PC-3 (cell line): ENCODE results near the gene IPCEF1. TPM values are rescaled to one million over a fixed set of nuclear protein-coding genes. Genes with fewer than 3 reads are reported as not detected.

Experiments
- ATAC-seq: fragments of 200-7000 bp; cut with Tn5 transposase; 2 replicates; pipeline ENCODE4 v1.9.1; 2020; ENCODE audit warnings: mild to moderate bottlenecking, moderate library complexity
- BruUV-seq: library from RNA; stranded (reverse); fragments of 400-500 nt; replicated peaks from 2 replicates; lab custom pipeline; 2021; lab: Mats Ljungman, UMichigan
- CTCF ChIA-PET: fragments of 300-600 bp; sonication (Branson Sonifier 250); formaldehyde crosslinking; loops from one replicate; lab custom pipeline; 2022; ENCODE audit warnings: antibody characterized with exemption; lab: Charles Lee
- POLR2A ChIA-PET: fragments of 300-600 bp; sonication (Branson Sonifier 250); formaldehyde crosslinking; loops from one replicate; lab custom pipeline; 2022; ENCODE audit warnings: antibody characterized with exemption; ENCODE audit not compliant: unreplicated experiment; lab: Charles Lee
- DNase-seq: peaks from one replicate; pipeline ENCODE4 v3.0.0-alpha.2; 2015
- H2AFZ ChIP-seq: fragments of 300-600 bp; sonication (generic); 2 replicates; pipeline ENCODE4 v1.6.0; 2016; ENCODE audit warnings: antibody characterized with exemption, low read length
- H3F3A ChIP-seq: fragments of 300-600 bp; sonication (generic); one replicate; pipeline ENCODE4 v1.6.0; 2017; ENCODE audit warnings: antibody characterized with exemption, low read length, control low read depth, mild to moderate bottlenecking; ENCODE audit not compliant: unreplicated experiment
- H3K27ac ChIP-seq: fragments of 300-600 bp; sonication (generic); 2 replicates; pipeline ENCODE4 v1.5.1; 2016; ENCODE audit warnings: mild to moderate bottlenecking, low read length
- H3K27me3 ChIP-seq: fragments of 300-600 bp; sonication (generic); 2 replicates; pipeline ENCODE4 v1.6.1; 2016; ENCODE audit warnings: low read length, mixed read lengths
- H3K36me3 ChIP-seq: fragments of 300-600 bp; sonication (generic); 2 replicates; pipeline ENCODE4 v1.6.1; 2016; ENCODE audit warnings: low read depth, mixed run types, low read length, mixed read lengths
- H3K4me1 ChIP-seq: fragments of 300-600 bp; sonication (generic); 2 replicates; pipeline ENCODE4 v1.5.1; 2016; ENCODE audit warnings: low read length; ENCODE audit not compliant: insufficient read depth
- H3K4me2 ChIP-seq: fragments of 300-600 bp; sonication (generic); 2 replicates; pipeline ENCODE4 v1.6.0; 2016; ENCODE audit warnings: low read length
- H3K4me3 ChIP-seq: fragments of 300-600 bp; sonication (generic); 2 replicates; pipeline ENCODE4 v1.5.1; 2016; ENCODE audit warnings: mild to moderate bottlenecking, low read length, mixed read lengths
- H3K79me2 ChIP-seq: fragments of 300-600 bp; sonication (generic); 2 replicates; pipeline ENCODE4 v1.6.1; 2017; ENCODE audit warnings: low read length, mixed read lengths
- H3K9ac ChIP-seq: fragments of 300-600 bp; sonication (generic); 2 replicates; pipeline ENCODE4 v1.6.0; 2016; ENCODE audit warnings: mild to moderate bottlenecking, low read length
- H3K9me2 ChIP-seq: fragments of 300-600 bp; sonication (generic); replicated peaks from 2 replicates; pipeline ENCODE4 v1.6.1; 2016; ENCODE audit warnings: mixed run types, low read length, mixed read lengths
- H3K9me3 ChIP-seq: fragments of 300-600 bp; sonication (generic); 2 replicates; pipeline ENCODE4 v1.6.1; 2016; ENCODE audit warnings: low read length, mixed read lengths
- H4K20me1 ChIP-seq: fragments of 300-600 bp; sonication (generic); 2 replicates; pipeline ENCODE4 v1.6.1; 2016; ENCODE audit warnings: low read length, mixed read lengths
- EZH2 ChIP-seq: fragments of 300-600 bp; sonication (generic); IDR thresholded peaks from one replicate; pipeline ENCODE4 v1.6.1; 2017; ENCODE audit warnings: antibody characterized with exemption, mild to moderate bottlenecking, low read length; ENCODE audit not compliant: unreplicated experiment
- EZH2phosphoT487 ChIP-seq: fragments of 300-600 bp; sonication (generic); IDR thresholded peaks from 2 replicates; pipeline ENCODE4 v1.6.1; 2018; ENCODE audit warnings: mild to moderate bottlenecking, antibody characterized with exemption, low read length, borderline replicate concordance
- intact Hi-C: fragments of 100-400 bp; cut with micrococcal nuclease; formaldehyde crosslinking; loops from 2 replicates; pipeline ENCODE4 v1.9.0; 2023
- total RNA-seq: library from RNA; depleted of rRNA; stranded (reverse); fragments of >200 nt; gene quantifications from 2 replicates; pipeline ENCODE4 v1.2.3, GENCODE V29; 2014
- TF ChIP-seq, protein P1 (sequence below): fragments of 300-600 bp; sonication (generic); conservative IDR thresholded peaks from 2 replicates; pipeline ENCODE4 v1.5.1; 2017; ENCODE audit warnings: antibody characterized with exemption, low read depth, mild to moderate bottlenecking, low read length

Gene IPCEF1
- total RNA-seq, 1 experiment from 2014 or later = 0.29 TPM

DNA sequence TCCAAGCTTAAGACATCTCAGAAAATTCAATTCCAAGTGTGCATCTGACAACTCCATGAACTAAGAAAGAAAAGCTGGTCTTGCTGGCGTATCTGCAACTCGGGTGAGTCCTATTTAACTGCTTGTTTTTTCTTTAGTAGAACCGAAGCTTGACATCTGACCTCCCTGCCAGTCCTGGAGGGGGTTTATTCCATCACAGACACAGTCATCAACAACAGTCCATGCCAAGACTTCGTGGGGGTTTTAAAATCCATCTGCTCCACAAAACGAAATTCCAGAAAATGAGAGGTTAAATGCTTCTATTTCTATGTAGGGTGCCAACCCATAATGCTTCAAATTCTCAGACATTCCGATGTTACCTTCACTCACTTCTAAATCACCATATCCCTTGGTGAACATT, 133.9 kb downstream of the IPCEF1 start:
- Histone ChIP-seq H3K9me2 (no peaks in the 10 kb centered on the region), H3K4me2 (no peak overlapping the region), H3K79me2 (no peaks in the 10 kb centered on the region), H3K27ac (no peak overlapping the region), H3K36me3 (no peaks in the 10 kb centered on the region), H3K9ac (no peak overlapping the region), H3K4me3 (no peak overlapping the region), H3K9me3 (no peaks in the 10 kb centered on the region), H2AFZ (no peak overlapping the region), H3K27me3 (peaks cover 21% of the 10 kb centered on the region), H3K4me1 (no peaks in the 10 kb centered on the region), H3F3A (no peaks in the 10 kb centered on the region), H4K20me1 (no peaks in the 10 kb centered on the region)
- ChIA-PET POLR2A (interaction anchor here (0.7 kb wide), 1 partner anchor 10 kb away, joined by 4 read pairs; no protein-coding TSS in a partner anchor), CTCF (no interaction called here)
- DNase-seq (no peak), ATAC-seq (no peak)
- intact Hi-C loops = no loop called here
- no TSS peak for BruUV-seq
- no peak for TF ChIP-seq EZH2
- no peak for TF ChIP-seq EZH2phosphoT487
- TF ChIP-seq, protein P1, sequence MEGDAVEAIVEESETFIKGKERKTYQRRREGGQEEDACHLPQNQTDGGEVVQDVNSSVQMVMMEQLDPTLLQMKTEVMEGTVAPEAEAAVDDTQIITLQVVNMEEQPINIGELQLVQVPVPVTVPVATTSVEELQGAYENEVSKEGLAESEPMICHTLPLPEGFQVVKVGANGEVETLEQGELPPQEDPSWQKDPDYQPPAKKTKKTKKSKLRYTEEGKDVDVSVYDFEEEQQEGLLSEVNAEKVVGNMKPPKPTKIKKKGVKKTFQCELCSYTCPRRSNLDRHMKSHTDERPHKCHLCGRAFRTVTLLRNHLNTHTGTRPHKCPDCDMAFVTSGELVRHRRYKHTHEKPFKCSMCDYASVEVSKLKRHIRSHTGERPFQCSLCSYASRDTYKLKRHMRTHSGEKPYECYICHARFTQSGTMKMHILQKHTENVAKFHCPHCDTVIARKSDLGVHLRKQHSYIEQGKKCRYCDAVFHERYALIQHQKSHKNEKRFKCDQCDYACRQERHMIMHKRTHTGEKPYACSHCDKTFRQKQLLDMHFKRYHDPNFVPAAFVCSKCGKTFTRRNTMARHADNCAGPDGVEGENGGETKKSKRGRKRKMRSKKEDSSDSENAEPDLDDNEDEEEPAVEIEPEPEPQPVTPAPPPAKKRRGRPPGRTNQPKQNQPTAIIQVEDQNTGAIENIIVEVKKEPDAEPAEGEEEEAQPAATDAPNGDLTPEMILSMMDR = no peak

GRCh38 chr6:154219250-154219649, 137.4 kb downstream of the IPCEF1 start:
- no TSS peak for BruUV-seq
- ATAC-seq (no peak), DNase-seq (no peak)
- intact Hi-C loops = no loop called here
- H3K79me2 ChIP-seq = no peaks in the 10 kb centered on the region
- no peaks in the 10 kb centered on the region for H3K9me3 ChIP-seq
- no peaks in the 10 kb centered on the region for H3K36me3 ChIP-seq
- H3K27me3 ChIP-seq = peaks cover 30% of the 10 kb centered on the region
- H3K9ac ChIP-seq = no peak overlapping the region
- no peak overlapping the region for H3K27ac ChIP-seq
- no peaks in the 10 kb centered on the region for H3F3A ChIP-seq
- no peaks in the 10 kb centered on the region for H3K4me1 ChIP-seq
- no peak overlapping the region for H3K4me2 ChIP-seq
- no peaks in the 10 kb centered on the region for H4K20me1 ChIP-seq
- POLR2A ChIA-PET = no interaction called here
- H2AFZ ChIP-seq = no peak overlapping the region
- no peaks in the 10 kb centered on the region for H3K9me2 ChIP-seq
- H3K4me3 ChIP-seq = no peak overlapping the region
- no peak for TF ChIP-seq EZH2
- TF ChIP-seq, protein P1 = no peak
- no peak for TF ChIP-seq EZH2phosphoT487
- CTCF ChIA-PET = no interaction called here

GRCh38 chr6:154218787-154219186, 137.8 kb downstream of the IPCEF1 start:
- BruUV-seq = no TSS peak
- Histone ChIP-seq H3K79me2 (no peaks in the 10 kb centered on the region), H3K27me3 (peaks cover 30% of the 10 kb centered on the region), H3F3A (no peaks in the 10 kb centered on the region), H2AFZ (no peak overlapping the region), H3K9ac (no peak overlapping the region), H3K27ac (no peak overlapping the region), H3K9me3 (no peaks in the 10 kb centered on the region), H3K4me3 (no peak overlapping the region), H3K36me3 (no peaks in the 10 kb centered on the region), H3K4me1 (no peaks in the 10 kb centered on the region), H3K4me2 (no peak overlapping the region), H3K9me2 (no peaks in the 10 kb centered on the region), H4K20me1 (no peaks in the 10 kb centered on the region)
- TF ChIP-seq EZH2 = no peak
- intact Hi-C loops = no loop called here
- DNase-seq (no peak), ATAC-seq (no peak)
- POLR2A ChIA-PET = no interaction called here
- CTCF ChIA-PET = no interaction called here
